K562 (cell line): Measurements from ENCODE around the gene CHEK2. TPM values are rescaled to one million over a fixed set of nuclear protein-coding genes. Genes with fewer than 3 reads are reported as not detected.

ENCODE experiments used
- ADNP ChIP-seq: fragments of 200-800 bp; sonication (Bioruptor generic); IDR thresholded peaks from 2 replicates; pipeline ENCODE4 v1.6.1; 2016; ENCODE audit warnings: missing genetic modification characterization, missing compliant biosample characterization
- ARHGAP35 ChIP-seq: fragments of 450-650 bp; IDR thresholded peaks from 2 replicates; pipeline ENCODE4 v1.6.1; 2018; ENCODE audit not compliant: partially characterized antibody
- BRCA1 ChIP-seq, 2 experiments: fragments of 450-650 bp in 1 of 2; sonication (generic) in 1 of 2; formaldehyde crosslinking in 1 of 2; IDR thresholded peaks; 2 replicates each; pipeline versions ENCODE4 v1.5.0 to v1.6.1; 2017 to 2020; ENCODE audit warnings: mild to moderate bottlenecking in 1 of 2, missing genetic modification reagents in 1 of 2
- JUN ChIP-seq, 2 experiments: sonication (generic) in 1 of 2; formaldehyde crosslinking in 1 of 2; IDR thresholded peaks; 2 replicates each; pipeline versions ENCODE4 v1.6.1 to v1.8.0; 2012 to 2022; ENCODE audit warnings: borderline replicate concordance in 2 of 2, mild to moderate bottlenecking in 2 of 2, improper control_type of control experiment in 1 of 2, low read depth in 1 of 2, low read length in 1 of 2, missing genetic modification reagents in 1 of 2
- KDM1A ChIP-seq, 2 experiments: fragments of 450-650 bp; IDR thresholded peaks; 2 replicates each; pipeline ENCODE4 v1.6.1; 2016; ENCODE audit warnings: mild to moderate bottlenecking in 2 of 2
- MCM5 ChIP-seq: fragments of 450-650 bp; IDR thresholded peaks from 2 replicates; pipeline ENCODE4 v1.6.1; 2016; ENCODE audit warnings: low read depth
- PTTG1 ChIP-seq: fragments of 450-650 bp; IDR thresholded peaks from 2 replicates; pipeline ENCODE4 v1.6.1; 2016; ENCODE audit warnings: low read depth, mild to moderate bottlenecking, missing genetic modification characterization, missing compliant biosample characterization
- RCOR1 ChIP-seq, 2 experiments: IDR thresholded peaks; 2 replicates each; pipeline ENCODE4 v1.6.1; 2012; ENCODE audit warnings: low read depth in 2 of 2, low read length in 2 of 2, borderline replicate concordance in 1 of 2, improper control_type of control experiment in 1 of 2
- TEAD4 ChIP-seq, 2 experiments: sonication (generic) in 1 of 2; formaldehyde crosslinking in 1 of 2; IDR thresholded peaks; 2 replicates each; pipeline versions ENCODE4 v1.6.1 to v1.8.0; 2012 to 2022; ENCODE audit warnings: borderline replicate concordance in 1 of 2, inconsistent platforms in 1 of 2, low read length in 1 of 2, mild to moderate bottlenecking in 1 of 2, missing genetic modification reagents in 1 of 2
- TRIM24 ChIP-seq, 2 experiments: fragments of 450-650 bp; IDR thresholded peaks; 2 replicates each; pipeline ENCODE4 v1.6.1; 2016
- ZC3H8 ChIP-seq: fragments of 450-650 bp; IDR thresholded peaks from 2 replicates; pipeline ENCODE4 v1.6.1; 2017
- ZNF212 ChIP-seq: fragments of 450-650 bp; formaldehyde crosslinking; IDR thresholded peaks from 2 replicates; pipeline ENCODE4 v1.4.0; 2020; ENCODE audit warnings: mild to moderate bottlenecking
- ZNF3 ChIP-seq: fragments of 250-450 bp; sonication (Bioruptor Pico); IDR thresholded peaks from 2 replicates; pipeline ENCODE4 v1.5.0; 2021; ENCODE audit warnings: mild to moderate bottlenecking, moderate library complexity
- ZNF384 ChIP-seq: IDR thresholded peaks from 2 replicates; pipeline ENCODE4 v1.6.1; 2012; ENCODE audit warnings: low read depth, low read length, improper control_type of control experiment
- ZNF583 ChIP-seq: fragments of 250-450 bp; sonication (Bioruptor Pico); IDR thresholded peaks from 2 replicates; pipeline ENCODE4 v1.4.0; 2020
- ZNF77 ChIP-seq: fragments of 250-450 bp; sonication (Bioruptor Pico); IDR thresholded peaks from 2 replicates; pipeline ENCODE4 v1.5.0; 2020
- polyA plus RNA-seq, 8 experiments: library from polyadenylated mRNA; depleted of rRNA in 4 of 8; stranded (reverse) in 5 of 8; unstranded in 3 of 8; fragments of >200 nt; fragmentation: Nextera tagmentation in 2 of 8; fragmentation: Illumina TruSeq in 1 of 8; extraction: Ambion mirVana in 2 of 8; extraction: Trizol in 1 of 8; gene quantifications; 2 replicates each; pipeline versions ENCODE4 v1.2.1 to v1.2.3, GENCODE V29; 2011 to 2014; ENCODE audit warnings: inconsistent platforms in 1 of 8, missing spikeins in 1 of 8
- total RNA-seq, 7 experiments: library from RNA; depleted of rRNA in 6 of 7; stranded (reverse); fragments of >200 nt in 6 of 7; fragmentation: Illumina TruSeq in 2 of 7; extraction: Trizol in 2 of 7; gene quantifications; 2 replicates each; pipeline versions ENCODE4 v1.2.1 to v1.2.3, GENCODE V29; 2011 to 2021; ENCODE audit warnings: low replicate concordance in 1 of 7
- TF ChIP-seq, protein P1 (sequence below): fragments of 450-650 bp; IDR thresholded peaks from 2 replicates; pipeline ENCODE4 v1.6.1; 2017; ENCODE audit warnings: antibody characterized with exemption
- TF ChIP-seq, protein P2 (sequence below): sonication (generic); formaldehyde crosslinking; IDR thresholded peaks from 2 replicates; pipeline ENCODE4 v1.8.1; 2023; ENCODE audit warnings: mild to moderate bottlenecking, missing genetic modification reagents
- TF ChIP-seq, protein P3 (sequence below): IDR thresholded peaks from 2 replicates; pipeline ENCODE4 v1.6.1; 2011; ENCODE audit warnings: borderline replicate concordance, low read depth, mild to moderate bottlenecking, moderate library complexity, low read length; ENCODE audit not compliant: insufficient read depth, poor library complexity, severe bottlenecking

Gene CHEK2
- total and polyA plus RNA-seq, 9 of the 15 experiments (the other 6 are each of a cell fraction or from before 2014, with no cell fraction given): 28.7 to 102 (median 58.0) TPM

DNA sequence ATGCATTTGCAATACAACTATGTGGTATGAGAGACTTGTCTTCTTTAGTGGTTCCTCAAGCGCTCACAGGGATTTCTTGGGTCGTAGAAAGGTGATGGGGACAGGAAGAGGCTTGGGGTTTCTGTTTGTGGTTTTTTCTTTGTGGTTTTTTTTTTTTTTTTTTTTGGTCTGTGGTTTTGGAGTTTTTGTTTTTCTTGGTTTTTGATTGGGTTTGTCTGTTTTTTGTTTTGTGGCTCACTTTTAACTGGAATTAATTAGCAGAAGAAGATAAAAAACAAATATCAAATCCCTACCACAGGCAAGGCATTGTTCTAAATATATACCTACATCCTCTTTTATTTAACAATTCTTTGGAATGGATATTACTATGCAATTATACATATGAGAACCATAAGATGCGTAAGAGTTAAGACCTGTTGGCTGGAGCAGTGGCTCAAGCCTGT is 67.5 kb downstream of the CHEK2 start (continued):
- TF ChIP-seq, protein P1, sequence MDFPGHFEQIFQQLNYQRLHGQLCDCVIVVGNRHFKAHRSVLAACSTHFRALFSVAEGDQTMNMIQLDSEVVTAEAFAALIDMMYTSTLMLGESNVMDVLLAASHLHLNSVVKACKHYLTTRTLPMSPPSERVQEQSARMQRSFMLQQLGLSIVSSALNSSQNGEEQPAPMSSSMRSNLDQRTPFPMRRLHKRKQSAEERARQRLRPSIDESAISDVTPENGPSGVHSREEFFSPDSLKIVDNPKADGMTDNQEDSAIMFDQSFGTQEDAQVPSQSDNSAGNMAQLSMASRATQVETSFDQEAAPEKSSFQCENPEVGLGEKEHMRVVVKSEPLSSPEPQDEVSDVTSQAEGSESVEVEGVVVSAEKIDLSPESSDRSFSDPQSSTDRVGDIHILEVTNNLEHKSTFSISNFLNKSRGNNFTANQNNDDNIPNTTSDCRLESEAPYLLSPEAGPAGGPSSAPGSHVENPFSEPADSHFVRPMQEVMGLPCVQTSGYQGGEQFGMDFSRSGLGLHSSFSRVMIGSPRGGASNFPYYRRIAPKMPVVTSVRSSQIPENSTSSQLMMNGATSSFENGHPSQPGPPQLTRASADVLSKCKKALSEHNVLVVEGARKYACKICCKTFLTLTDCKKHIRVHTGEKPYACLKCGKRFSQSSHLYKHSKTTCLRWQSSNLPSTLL: no peak
- no peak for TF ChIP-seq ZC3H8
- peak; percentile 72 to 80 for TF ChIP-seq KDM1A (IDR thresholded peaks at IDR 0.05)
- TF ChIP-seq TRIM24 (IDR thresholded peaks at IDR 0.05): peak in 1 of 2 experiments; percentile 38; a peak in 1 of 4 replicates
- TF ChIP-seq ADNP (tag): no peak
- no peak for TF ChIP-seq ARHGAP35
- TF ChIP-seq ZNF212 (CRISPR knock-in tag): no peak
- no peak for TF ChIP-seq PTTG1 (tag)
- no peak for TF ChIP-seq ZNF77 (CRISPR knock-in tag)
- TF ChIP-seq, protein P2, sequence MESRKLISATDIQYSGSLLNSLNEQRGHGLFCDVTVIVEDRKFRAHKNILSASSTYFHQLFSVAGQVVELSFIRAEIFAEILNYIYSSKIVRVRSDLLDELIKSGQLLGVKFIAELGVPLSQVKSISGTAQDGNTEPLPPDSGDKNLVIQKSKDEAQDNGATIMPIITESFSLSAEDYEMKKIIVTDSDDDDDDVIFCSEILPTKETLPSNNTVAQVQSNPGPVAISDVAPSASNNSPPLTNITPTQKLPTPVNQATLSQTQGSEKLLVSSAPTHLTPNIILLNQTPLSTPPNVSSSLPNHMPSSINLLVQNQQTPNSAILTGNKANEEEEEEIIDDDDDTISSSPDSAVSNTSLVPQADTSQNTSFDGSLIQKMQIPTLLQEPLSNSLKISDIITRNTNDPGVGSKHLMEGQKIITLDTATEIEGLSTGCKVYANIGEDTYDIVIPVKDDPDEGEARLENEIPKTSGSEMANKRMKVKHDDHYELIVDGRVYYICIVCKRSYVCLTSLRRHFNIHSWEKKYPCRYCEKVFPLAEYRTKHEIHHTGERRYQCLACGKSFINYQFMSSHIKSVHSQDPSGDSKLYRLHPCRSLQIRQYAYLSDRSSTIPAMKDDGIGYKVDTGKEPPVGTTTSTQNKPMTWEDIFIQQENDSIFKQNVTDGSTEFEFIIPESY (CRISPR knock-in tag): no peak
- TF ChIP-seq RCOR1 (IDR thresholded peaks at IDR 0.05; ENCODE audit: borderline replicate concordance in 1 of 2, low read depth in 2 of 2, low read length in 2 of 2): peak in 1 of 2 experiments; percentile 74; a peak in 1 of 4 replicates
- TF ChIP-seq BRCA1 (IDR thresholded peaks at IDR 0.05): no peak
- no peak for TF ChIP-seq BRCA1 (CRISPR knock-in tag; IDR thresholded peaks at IDR 0.05)
- peak; percentile 43; the same call in 1 of the 2 replicates for TF ChIP-seq TEAD4 (IDR thresholded peaks at IDR 0.05; ENCODE audit: low read length)
- TF ChIP-seq TEAD4 (CRISPR knock-in tag; IDR thresholded peaks at IDR 0.05; ENCODE audit: borderline replicate concordance): no peak
- no peak for TF ChIP-seq ZNF583 (CRISPR knock-in tag)
- peak; percentile 92 for TF ChIP-seq ZNF384
- no peak for TF ChIP-seq ZNF3 (CRISPR knock-in tag)
- TF ChIP-seq, protein P3, sequence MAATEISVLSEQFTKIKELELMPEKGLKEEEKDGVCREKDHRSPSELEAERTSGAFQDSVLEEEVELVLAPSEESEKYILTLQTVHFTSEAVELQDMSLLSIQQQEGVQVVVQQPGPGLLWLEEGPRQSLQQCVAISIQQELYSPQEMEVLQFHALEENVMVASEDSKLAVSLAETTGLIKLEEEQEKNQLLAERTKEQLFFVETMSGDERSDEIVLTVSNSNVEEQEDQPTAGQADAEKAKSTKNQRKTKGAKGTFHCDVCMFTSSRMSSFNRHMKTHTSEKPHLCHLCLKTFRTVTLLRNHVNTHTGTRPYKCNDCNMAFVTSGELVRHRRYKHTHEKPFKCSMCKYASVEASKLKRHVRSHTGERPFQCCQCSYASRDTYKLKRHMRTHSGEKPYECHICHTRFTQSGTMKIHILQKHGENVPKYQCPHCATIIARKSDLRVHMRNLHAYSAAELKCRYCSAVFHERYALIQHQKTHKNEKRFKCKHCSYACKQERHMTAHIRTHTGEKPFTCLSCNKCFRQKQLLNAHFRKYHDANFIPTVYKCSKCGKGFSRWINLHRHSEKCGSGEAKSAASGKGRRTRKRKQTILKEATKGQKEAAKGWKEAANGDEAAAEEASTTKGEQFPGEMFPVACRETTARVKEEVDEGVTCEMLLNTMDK: no peak
- no peak for TF ChIP-seq JUN (IDR thresholded peaks at IDR 0.05; ENCODE audit: borderline replicate concordance, low read depth, low read length)
- no peak for TF ChIP-seq JUN (CRISPR knock-in tag; IDR thresholded peaks at IDR 0.05; ENCODE audit: borderline replicate concordance)
- no peak for TF ChIP-seq MCM5
